ENCODE measurements around the gene VTA1. TPM values are rescaled to one million over a fixed set of nuclear protein-coding genes. Genes with fewer than 3 reads are reported as not detected.

Gene VTA1
- total and polyA plus RNA-seq, 8 donors, result 15.6 to 56.8 (median 25.8) TPM

GRCh38 chr6:142251930-142252445, 104.9 kb downstream of the VTA1 start:
- Histone ChIP-seq H3K4me3 (no peak overlapping the region), H3K27ac (no peak overlapping the region), H3K36me3 (no peaks in the 10 kb centered on the region), H3K9me3 (no peaks in the 10 kb centered on the region), H3K4me1 (no peaks in the 10 kb centered on the region), H3K27me3 (no peaks in the 10 kb centered on the region)
- DNase-seq, result no peak
- intact Hi-C loops (cut with DNase I; ENCODE audit: low total_unique reads), result no loop called here
- WGBS, 5 donors, result 41 to 68% (median 55%) methylated on average over 1 of the region's 1 CpG
- TF ChIP-seq EP300 (IDR thresholded peaks at IDR 0.05), result no peak
- TF ChIP-seq POLR2AphosphoS5 (IDR thresholded peaks at IDR 0.05), result no peak
- TF ChIP-seq CTCF (IDR thresholded peaks at IDR 0.05), result no peak
- no peak for TF ChIP-seq POLR2A (IDR thresholded peaks at IDR 0.05)

- intact Hi-C loops (cut with DNase I; ENCODE audit: low total_unique reads), result no loop called here
- no peaks in the 10 kb centered on the region for H3K36me3 ChIP-seq
- 75 to 78% (median 77%) methylated on average over 6 of the region's 6 CpGs for WGBS, 5 donors
- no peak overlapping the region for H3K27ac ChIP-seq
- no peak overlapping the region for H3K4me3 ChIP-seq
- no peaks in the 10 kb centered on the region for H3K4me1 ChIP-seq
- no peaks in the 10 kb centered on the region for H3K9me3 ChIP-seq
- no peak for DNase-seq
- no peak for TF ChIP-seq CTCF (IDR thresholded peaks at IDR 0.05)
- no peak for TF ChIP-seq POLR2A (IDR thresholded peaks at IDR 0.05)
- no peak for TF ChIP-seq EP300 (IDR thresholded peaks at IDR 0.05)
- no peak for TF ChIP-seq POLR2AphosphoS5 (IDR thresholded peaks at IDR 0.05)
- no peaks in the 10 kb centered on the region for H3K27me3 ChIP-seq
Observed at GRCh38 chr6:142254513-142254912, 107.5 kb downstream of the VTA1 start.

GRCh38 chr6:142255785-142256184, 108.7 kb downstream of the VTA1 start:
- H3K4me3 ChIP-seq, result no peak overlapping the region
- no peak overlapping the region for H3K27ac ChIP-seq
- no peaks in the 10 kb centered on the region for H3K9me3 ChIP-seq
- intact Hi-C loops (cut with DNase I; ENCODE audit: low total_unique reads), result no loop called here
- 16 to 41% (median 22%) methylated on average over 2 of the region's 2 CpGs for WGBS, 5 donors
- TF ChIP-seq POLR2A (IDR thresholded peaks at IDR 0.05) (no peak), POLR2AphosphoS5 (IDR thresholded peaks at IDR 0.05) (no peak), EP300 (IDR thresholded peaks at IDR 0.05) (no peak), CTCF (IDR thresholded peaks at IDR 0.05) (no peak)
- no peaks in the 10 kb centered on the region for H3K4me1 ChIP-seq
- no peaks in the 10 kb centered on the region for H3K36me3 ChIP-seq
- no peak for DNase-seq
- H3K27me3 ChIP-seq, result no peaks in the 10 kb centered on the region

GRCh38 chr6:142258305-142258704, 111.2 kb downstream of the VTA1 start:
- no peak overlapping the region for H3K27ac ChIP-seq
- TF ChIP-seq CTCF (IDR thresholded peaks at IDR 0.05) (no peak), EP300 (IDR thresholded peaks at IDR 0.05) (no peak), POLR2A (IDR thresholded peaks at IDR 0.05) (no peak), POLR2AphosphoS5 (IDR thresholded peaks at IDR 0.05) (no peak)
- 88 to 96% (median 93%) methylated on average over 6 of the region's 6 CpGs for WGBS, 5 donors

More at GRCh38 chr6:142258305-142258704, 111.2 kb downstream of the VTA1 start:
- Histone ChIP-seq H3K4me3 (no peak overlapping the region), H3K9me3 (no peaks in the 10 kb centered on the region), H3K4me1 (no peaks in the 10 kb centered on the region), H3K27me3 (no peaks in the 10 kb centered on the region), H3K36me3 (no peaks in the 10 kb centered on the region)
- intact Hi-C loops (cut with DNase I; ENCODE audit: low total_unique reads), result no loop called here
- DNase-seq, result no peak

Data from stomach (tissue), 9 donors.